SIG-M5 (cell line): Measurements from ENCODE around the gene SMIM35.

Experiments
- DNase-seq: peaks from one replicate; lab custom pipeline; 2025; lab: John Stamatoyannopoulos, UW

Gene SMIM35

DNA sequence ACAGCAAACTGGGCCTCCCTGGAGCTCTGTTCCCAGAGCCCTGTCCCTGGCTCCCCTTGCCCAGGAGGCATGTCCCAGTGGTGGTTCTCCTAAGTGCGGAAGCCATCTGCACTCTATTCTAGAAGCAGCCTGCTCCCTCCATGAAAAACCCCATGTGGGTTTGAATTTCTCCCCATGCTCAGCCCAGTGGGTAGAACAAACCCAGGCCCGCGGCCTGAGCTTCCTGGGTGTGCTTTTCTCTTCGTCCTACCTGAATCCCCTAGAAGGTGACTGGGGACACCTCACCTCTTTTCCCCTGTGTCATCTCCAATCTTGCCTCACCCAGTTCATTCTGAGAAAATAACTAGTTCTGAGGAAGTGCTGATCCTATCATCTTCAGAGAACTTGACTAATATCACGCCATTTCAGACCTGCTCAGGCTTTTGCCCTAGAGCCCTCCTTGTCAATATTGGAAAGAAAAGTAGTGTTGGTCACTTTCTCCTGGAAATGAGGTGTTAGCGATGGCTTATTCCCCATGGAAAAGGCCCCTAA is 84.7 kb downstream of the SMIM35 start:
- no peak for DNase-seq

DNA sequence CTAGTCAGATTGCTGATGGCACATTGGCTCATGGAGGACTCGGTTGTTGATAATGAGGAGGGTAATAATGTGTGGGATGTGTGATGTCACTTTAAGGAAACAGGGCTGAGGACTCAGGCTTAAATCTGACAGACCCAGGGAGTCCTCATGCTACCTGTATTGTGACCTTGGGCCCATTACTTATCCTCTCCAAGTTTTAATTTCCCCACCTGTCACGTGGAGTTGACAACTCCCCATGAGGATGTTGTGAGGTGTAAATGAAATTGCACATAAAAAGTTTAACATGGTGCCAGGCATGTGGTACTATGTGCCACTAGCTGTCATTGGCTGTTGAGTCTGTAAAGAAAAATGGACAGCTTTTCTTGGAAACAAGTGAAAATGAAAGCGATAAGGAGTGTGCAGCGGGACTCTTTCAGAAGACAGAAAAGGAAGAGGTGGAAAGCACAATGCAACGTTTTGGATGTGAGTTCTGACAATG is 85.2 kb downstream of the SMIM35 start:
- DNase-seq, result no peak

- no peak for DNase-seq
Measured at GRCh38 chr11:118000850-118001228, 85.9 kb downstream of the SMIM35 start.

DNA sequence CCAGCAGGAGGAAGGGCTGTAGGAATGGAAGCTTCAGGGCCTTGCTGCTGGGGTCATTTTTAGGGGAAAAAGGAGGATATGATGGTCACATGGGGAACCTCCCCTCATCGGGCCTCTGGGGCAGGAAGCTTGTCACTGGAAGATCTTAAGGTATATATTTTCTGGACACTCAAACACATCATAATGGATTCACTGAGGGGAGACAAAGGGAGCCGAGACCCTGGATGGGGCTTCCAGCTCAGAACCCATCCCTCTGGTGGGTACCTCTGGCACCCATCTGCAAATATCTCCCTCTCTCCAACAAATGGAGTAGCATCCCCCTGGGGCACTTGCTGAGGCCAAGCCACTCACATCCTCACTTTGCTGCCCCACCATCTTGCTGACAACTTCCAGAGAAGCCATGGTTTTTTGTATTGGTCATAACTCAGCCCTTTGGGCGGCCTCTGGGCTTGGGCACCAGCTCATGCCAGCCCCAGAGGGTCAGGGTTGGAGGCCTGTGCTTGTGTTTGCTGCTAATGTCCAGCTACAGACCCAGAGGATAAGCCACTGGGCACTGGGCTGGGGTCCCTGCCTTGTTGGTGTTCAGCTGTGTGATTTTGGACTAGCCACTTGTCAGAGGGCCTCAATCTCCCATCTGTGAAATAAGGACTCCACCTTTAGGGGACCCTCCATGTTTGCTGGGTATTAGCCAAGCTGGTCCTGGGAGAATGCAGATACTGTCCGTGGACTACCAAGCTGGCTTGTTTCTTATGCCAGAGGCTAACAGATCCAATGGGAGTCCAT is 86.5 kb downstream of the SMIM35 start:
- no peak for DNase-seq

DNA sequence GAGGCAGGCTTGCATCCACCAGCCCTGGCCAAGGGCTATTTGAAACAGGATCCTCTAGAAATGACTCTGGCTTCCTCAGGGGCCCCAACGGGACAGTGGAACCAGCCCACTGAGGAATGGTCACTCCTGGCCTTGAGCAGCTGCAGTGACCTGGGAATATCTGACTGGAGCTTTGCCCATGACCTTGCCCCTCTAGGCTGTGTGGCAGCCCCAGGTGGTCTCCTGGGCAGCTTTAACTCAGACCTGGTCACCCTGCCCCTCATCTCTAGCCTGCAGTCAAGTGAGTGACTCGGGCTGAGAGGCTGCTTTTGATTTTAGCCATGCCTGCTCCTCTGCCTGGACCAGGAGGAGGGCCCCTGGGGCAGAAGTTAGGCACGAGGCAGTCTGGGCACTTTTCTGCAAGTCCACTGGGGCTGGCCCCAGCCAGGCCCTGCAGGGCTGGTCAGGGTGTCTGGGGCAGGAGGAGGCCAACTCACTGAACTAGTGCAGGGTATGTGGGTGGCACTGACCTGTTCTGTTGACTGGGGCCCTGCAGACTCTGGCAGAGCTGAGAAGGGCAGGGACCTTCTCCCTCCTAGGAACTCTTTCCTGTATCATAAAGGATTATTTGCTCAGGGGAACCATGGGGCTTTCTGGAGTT is 87.3 kb downstream of the SMIM35 start:
- no peak for DNase-seq

- DNase-seq, result no peak
Measured at GRCh38 chr11:117998664-117999353, 88.0 kb downstream of the SMIM35 start.

GRCh38 chr11:117997823-117998579 is 88.8 kb downstream of the SMIM35 start:
- no peak for DNase-seq

DNA sequence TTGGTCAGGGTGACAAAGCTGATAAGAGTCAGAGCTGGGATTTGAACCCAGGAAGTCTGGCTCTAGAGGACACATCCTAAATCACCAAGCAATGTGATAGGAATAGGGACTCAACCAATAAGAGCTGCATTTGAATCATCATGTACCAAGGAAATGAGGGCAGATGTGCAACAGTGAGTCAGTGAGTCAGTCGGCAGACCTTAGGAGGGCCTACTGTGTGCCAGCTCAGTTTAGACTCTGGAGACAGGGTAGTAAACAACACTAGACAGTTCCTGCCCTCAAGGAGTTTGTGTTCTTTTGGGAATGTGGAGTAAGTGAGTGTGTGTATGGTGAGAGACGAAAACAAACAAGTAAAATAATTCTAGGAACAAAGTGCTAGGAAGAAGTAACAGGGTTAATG is 89.4 kb downstream of the SMIM35 start:
- DNase-seq, result no peak

DNA sequence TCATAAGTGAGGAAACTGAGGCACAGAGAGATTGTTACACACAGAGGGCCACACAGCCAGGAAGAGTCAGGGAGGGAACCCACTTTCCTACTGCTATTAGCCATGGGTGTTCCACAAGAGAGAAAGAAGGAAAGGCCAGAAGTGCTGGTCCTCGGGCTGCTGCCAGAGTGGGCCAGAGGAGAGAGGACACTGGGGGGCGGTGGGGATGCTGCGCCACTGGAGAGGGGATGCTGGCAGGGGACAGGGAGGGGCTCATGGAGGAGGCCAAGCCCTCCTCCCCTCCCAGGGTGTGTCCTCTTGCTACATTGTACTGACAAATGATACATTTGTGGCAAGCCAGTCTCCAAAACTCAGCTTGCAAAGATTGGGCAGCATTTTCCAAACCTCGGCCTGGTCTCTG is 90.7 kb downstream of the SMIM35 start:
- no peak for DNase-seq

DNA sequence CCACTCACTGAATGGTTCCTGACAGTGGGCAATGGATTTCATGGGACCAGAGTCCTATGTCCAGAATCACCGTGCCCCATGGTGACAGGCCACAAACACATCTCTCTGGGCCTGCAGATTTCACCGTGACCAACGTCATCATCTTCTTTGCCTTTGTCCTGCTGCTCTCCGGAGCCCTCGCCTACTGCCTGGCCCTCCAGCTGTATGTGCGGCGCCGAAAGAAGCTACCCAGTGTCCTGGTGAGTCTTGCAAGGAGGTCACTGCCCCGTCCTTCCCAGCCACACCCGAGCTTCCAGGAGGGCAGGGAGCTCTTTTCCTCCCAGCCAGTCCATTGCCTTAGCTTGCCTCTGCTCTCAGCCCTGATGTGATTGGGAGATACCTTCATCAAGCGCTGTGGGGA is 91.3 kb downstream of the SMIM35 start:
- DNase-seq, result no peak

GRCh38 chr11:117993988-117994745 is 92.6 kb downstream of the SMIM35 start:
- no peak for DNase-seq

DNA sequence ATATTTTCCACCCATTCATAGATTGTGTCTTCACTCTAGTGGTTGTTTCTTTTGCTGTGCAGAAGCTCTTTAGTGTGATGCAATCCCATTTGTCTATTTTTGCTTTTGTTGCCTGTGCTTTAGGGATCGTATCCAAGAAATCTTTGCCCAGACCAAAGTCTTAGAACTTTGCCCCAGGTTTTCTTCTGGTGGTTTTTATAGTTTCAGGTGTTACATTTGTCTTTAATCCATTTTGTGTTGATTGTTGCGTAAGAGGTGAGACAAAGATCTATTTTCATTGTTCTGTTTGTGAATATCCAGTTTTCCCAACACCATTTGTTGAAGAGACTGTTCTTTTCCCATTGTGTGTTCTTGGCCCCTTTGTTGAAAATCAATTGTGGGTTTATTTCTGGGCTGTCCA is 94.1 kb downstream of the SMIM35 start:
- no peak for DNase-seq

- DNase-seq, result no peak
Measured at GRCh38 chr11:117992136-117992535, 94.6 kb downstream of the SMIM35 start.

DNA sequence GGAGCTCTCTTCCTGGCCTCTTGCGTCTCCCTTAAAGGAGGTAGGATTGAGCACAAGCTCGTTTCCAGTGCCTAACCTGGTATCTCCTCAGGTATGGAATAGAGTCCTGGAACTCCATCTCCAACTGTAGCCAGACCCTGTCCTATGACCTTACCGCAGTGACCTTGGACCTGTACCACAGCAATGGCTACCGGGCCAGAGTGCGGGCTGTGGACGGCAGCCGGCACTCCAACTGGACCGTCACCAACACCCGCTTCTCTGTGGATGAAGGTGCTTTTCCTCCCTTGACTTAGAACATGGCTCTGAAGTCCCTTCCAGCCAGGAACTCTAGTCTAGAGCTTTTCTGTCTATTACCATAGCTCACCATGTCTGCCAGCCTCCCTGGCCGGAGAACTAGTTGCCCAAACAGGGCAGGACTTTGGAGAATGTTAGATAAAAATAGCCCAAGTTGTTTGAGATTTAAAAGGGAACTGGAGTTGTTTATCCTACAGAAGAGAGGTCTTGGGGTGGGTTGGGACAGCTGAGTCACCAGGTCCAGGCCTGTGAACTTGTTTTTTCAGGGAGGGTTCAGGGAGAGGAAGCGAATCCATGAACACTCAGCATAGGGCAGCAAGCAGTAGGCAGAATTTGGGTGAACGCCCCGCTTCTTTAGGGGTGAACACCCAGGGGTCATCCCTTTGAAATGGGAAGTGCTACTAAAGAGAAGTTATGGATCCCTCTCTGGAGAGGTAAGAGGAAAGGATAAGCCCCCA is 97.2 kb downstream of the SMIM35 start:
- no peak for DNase-seq

DNA sequence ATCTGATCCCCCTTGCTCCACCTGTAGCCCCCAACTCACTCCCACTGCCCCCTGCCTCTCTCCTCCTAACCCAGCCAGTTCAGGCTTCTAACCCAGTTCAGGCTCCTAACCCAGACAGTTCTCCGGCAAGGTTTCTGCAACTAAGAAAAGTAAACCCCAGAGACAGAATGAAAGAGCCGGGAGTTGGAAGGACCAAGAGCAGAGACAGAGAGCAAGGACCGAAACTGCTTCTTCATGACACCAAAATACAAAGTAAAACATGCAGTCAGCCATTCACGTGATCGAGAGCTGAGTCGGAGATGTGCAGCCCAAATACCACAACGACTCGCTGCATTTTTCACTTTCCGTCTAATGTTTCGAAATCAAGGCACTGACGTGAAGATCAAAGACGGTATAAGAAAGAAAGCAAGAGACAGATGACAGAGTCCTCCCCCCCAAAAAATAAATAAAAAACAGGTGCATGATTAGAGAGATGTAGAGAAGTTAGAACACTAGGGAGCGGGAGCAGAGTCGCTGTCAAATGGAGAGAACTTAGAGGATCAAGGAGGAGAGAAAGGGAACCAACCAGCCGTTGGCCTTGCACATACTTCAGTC is 99.7 kb downstream of the SMIM35 start:
- no peak for DNase-seq

DNA sequence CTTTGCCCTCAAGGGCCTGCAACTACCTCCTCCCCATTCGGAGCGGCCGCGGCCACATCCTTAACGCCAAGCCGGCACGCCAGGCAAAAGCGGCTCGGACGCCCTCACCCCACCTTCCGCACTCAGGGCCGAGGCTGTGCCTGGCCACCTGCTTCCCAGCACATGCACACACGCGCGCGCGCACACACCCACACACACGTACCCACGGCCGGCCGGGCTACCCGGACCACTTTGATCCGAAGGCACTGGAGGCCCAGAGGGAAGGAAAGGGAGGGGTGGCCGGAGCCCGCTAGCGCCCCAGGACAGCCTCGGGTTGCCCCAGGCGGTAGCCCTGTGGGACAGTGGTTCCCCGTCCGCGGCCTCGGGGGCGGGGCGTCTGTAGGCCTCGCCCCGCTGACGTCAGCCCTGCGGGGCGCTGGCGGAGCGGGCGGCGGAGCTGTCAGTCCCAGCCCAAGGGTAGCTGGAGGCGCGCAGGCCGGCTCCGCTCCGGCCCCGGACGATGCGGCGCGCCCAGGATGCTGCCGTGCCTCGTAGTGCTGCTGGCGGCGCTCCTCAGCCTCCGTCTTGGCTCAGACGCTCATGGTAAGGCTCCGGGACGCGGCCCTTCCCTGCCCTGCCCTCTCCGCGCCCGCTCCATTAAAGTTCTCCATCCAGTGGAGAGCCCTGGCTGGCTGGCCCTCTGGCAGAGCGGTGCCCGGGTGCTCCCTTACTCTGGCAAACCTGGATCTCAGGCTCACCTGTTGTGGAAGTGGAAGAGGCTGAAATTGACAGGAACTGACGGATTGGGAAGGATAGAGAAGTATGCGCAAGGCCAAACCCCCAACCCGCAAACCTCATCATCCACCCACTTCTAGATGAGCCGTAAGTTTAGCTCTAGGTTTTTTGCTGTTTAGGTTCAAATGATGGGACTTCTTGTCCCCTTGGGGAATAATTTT is 100.5 kb downstream of the SMIM35 start, which contains the start of gene IL10RA:
TSS of gene IL10RA (plus strand) at position 442 of the 935 bp plus-strand sequence. CDS start at position 516, 74 bp downstream.
- no peak for DNase-seq

- no peak for DNase-seq
Measured at GRCh38 chr11:117984476-117984875, 102.3 kb downstream of the SMIM35 start.

DNA sequence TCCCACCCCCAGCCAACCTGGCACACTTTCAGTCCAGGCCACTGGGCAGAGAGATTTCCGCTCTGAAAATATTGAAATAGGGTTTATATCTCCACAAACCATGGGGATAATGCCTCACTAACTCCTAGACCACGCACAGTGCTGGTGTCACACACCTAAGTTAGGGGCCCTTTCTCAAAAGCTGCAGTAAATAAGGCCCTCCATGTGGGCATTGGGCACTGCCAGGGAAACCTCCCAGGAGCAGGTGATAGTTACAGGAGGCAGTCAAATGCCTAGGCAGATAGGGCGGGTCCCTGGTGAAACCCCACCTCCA is 103.6 kb downstream of the SMIM35 start:
- DNase-seq, result no peak

DNA sequence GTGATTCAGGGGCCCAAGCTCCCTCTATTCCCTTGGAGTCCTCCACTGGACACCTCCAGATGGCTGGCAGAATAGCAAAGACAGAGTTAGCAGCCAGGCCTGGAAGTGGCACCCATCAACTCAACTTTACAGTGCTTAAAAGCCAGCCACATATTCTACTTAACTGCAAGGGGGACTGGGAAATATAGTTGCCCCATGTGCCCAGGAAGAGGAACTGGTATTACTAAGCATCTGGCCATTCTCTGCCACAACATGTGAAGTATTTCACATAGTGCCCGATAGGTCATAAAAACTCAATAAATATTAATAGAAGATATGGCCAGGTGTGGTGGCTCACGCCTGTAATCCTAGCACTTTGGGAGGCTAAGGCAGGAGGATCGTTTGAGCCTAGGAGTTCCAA is 106.0 kb downstream of the SMIM35 start:
- no peak for DNase-seq
